AG10803 (cell line): ENCODE results near the gene RPTOR.

ENCODE experiments used
- DNase-seq: peaks from one replicate; pipeline ENCODE4 v3.0.0; 2010; ENCODE audit warnings: low read depth
- H3K4me3 ChIP-seq: 2 replicates; pipeline ENCODE4 v1.5.1; 2011; ENCODE audit warnings: mild to moderate bottlenecking, low read length, control low read depth
- TF ChIP-seq, protein P1 (sequence below): conservative IDR thresholded peaks from 2 replicates; pipeline ENCODE4 v1.5.1; 2011; ENCODE audit warnings: mild to moderate bottlenecking, low read length, control low read depth, inconsistent platforms

The RPTOR gene

GRCh38 chr17:80768936-80769335, 224.3 kb downstream of the RPTOR start:
- DNase-seq: no peak
- H3K4me3 ChIP-seq: no peak overlapping the region
- TF ChIP-seq, protein P1, sequence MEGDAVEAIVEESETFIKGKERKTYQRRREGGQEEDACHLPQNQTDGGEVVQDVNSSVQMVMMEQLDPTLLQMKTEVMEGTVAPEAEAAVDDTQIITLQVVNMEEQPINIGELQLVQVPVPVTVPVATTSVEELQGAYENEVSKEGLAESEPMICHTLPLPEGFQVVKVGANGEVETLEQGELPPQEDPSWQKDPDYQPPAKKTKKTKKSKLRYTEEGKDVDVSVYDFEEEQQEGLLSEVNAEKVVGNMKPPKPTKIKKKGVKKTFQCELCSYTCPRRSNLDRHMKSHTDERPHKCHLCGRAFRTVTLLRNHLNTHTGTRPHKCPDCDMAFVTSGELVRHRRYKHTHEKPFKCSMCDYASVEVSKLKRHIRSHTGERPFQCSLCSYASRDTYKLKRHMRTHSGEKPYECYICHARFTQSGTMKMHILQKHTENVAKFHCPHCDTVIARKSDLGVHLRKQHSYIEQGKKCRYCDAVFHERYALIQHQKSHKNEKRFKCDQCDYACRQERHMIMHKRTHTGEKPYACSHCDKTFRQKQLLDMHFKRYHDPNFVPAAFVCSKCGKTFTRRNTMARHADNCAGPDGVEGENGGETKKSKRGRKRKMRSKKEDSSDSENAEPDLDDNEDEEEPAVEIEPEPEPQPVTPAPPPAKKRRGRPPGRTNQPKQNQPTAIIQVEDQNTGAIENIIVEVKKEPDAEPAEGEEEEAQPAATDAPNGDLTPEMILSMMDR: no peak

- TF ChIP-seq, protein P1: no peak
Observed at GRCh38 chr17:80769516-80769915, 224.9 kb downstream of the RPTOR start.

GRCh38 chr17:80769936-80770625, 225.4 kb downstream of the RPTOR start:
- TF ChIP-seq, protein P1: no peak
- H3K4me3 ChIP-seq: no peak overlapping the region
- DNase-seq: no peak

More at GRCh38 chr17:80769516-80769915, 224.9 kb downstream of the RPTOR start:
- H3K4me3 ChIP-seq: no peak overlapping the region
- no peak for DNase-seq

DNA sequence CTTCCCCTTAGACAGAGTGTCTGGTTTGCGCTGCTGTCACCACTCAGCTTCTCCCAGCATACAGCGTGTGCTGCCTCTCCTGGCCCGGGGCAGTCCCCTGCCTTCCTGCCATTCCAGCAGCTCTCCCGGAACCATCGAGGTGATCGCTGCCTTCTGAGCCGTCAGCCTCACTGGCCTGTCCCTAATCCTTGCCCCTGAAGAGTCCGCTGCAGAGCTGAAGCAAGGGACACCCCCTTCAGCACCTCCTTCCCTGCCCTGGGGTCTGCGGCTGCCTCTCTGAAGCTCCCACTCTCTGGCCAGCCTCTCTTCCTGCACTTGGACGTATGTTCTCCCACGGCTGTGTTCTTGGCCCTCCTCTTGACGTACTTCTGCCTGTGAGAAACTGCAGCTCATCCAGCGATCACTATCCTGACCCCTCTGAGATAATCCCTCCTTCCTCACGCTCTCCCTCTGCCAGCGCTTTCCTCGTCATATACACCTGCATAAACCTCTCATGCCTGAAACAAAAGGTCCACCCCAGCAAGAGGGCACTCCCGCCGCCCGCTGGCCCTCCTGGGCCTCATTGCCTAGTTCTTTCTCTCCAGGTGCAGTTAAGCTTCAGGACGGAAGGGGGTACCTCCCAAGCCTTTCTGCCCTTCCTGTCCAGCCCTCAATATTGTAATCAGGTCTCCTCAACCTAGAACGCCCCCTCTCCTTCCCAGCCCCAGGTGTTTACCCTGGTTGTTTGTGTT, 226.4 kb downstream of the RPTOR start:
- DNase-seq: no peak
- TF ChIP-seq, protein P1: no peak
- no peak overlapping the region for H3K4me3 ChIP-seq

- no peak for DNase-seq
- TF ChIP-seq, protein P1: no peak
- no peak overlapping the region for H3K4me3 ChIP-seq
Observed at GRCh38 chr17:80771612-80772005, 227.0 kb downstream of the RPTOR start.

- H3K4me3 ChIP-seq: no peak overlapping the region
- TF ChIP-seq, protein P1: no peak
- no peak for DNase-seq
Observed at GRCh38 chr17:80772906-80773242, 228.2 kb downstream of the RPTOR start.

- DNase-seq: peak; percentile 29
- TF ChIP-seq, protein P1: peak; percentile 24
- H3K4me3 ChIP-seq: no peak overlapping the region
Observed at GRCh38 chr17:80773243-80773991, 228.8 kb downstream of the RPTOR start.
